Measurements from ENCODE around the gene FRMD4A. TPM values are rescaled to one million over a fixed set of nuclear protein-coding genes. Genes with fewer than 3 reads are reported as not detected.

FRMD4A gene
- total and polyA plus RNA-seq, 2 of the 4 experiments (the other 2 are of a cell fraction) = 30.3 to 68.8 TPM

- no peak overlapping the region for H3K4me2 ChIP-seq (ENCODE audit: low read depth, low read length)
- no peak overlapping the region for H2BK15ac ChIP-seq (ENCODE audit: low read depth, low read length)
- ChIA-PET CTCF (no interaction called here), POLR2A (ENCODE audit: unreplicated experiment) (no interaction called here)
- no peak overlapping the region for H3K56ac ChIP-seq (ENCODE audit: extremely low read depth, insufficient read depth, low read length)
- peaks cover 0 to 19% of the 10 kb centered on the region in 2 experiments; a peak in 3 of 4 replicates for H3K79me1 ChIP-seq (ENCODE audit: low read depth in 1 of 2, low read length in 2 of 2)
- H3K9ac ChIP-seq (ENCODE audit: low read depth, low read length) = no peak overlapping the region
- H2BK120ac ChIP-seq (ENCODE audit: low read depth, low read length) = no peak overlapping the region
- H2AFZ ChIP-seq (replicated peaks; ENCODE audit: low read length, poor library complexity) = no peak overlapping the region
- 80% methylated on average over 4 of the region's 12 CpGs; no CpG with 5 or more reads in 1 of the 2 experiments for WGBS, 2 experiments (ENCODE audit: extremely low coverage in 2 of 2, insufficient read length in 1 of 2)
- no peak overlapping the region for H3K23ac ChIP-seq (ENCODE audit: low read depth, low read length)
- peaks cover 9% of the 10 kb centered on the region; the same call in 1 of the 2 replicates for H4K20me1 ChIP-seq (ENCODE audit: insufficient read depth, low read length)
- intact Hi-C loops (cut with micrococcal nuclease) = no loop called here
- no peak for ATAC-seq (ENCODE audit: low read depth)
- DNase-seq = no peak
- peaks cover 55% of the 10 kb centered on the region for H3K36me3 ChIP-seq (ENCODE audit: control insufficient read depth, insufficient read depth, low read length)
- no peak overlapping the region for H3K27ac ChIP-seq (ENCODE audit: insufficient read depth, low read length)
- in situ Hi-C loops (cut with MboI; ENCODE audit: low sequenced_read_pairs) = no loop called here
- H2BK20ac ChIP-seq (ENCODE audit: low read depth, low read length) = no peak overlapping the region
- no peak overlapping the region for H3K4me3 ChIP-seq (ENCODE audit: insufficient read depth, low read depth, low read length)
- no peak overlapping the region for H3K4ac ChIP-seq (ENCODE audit: low read depth, low read length)
- no peaks in the 10 kb centered on the region for H3K9me3 ChIP-seq (ENCODE audit: control insufficient read depth, insufficient read depth, low read length)
- H2AK9ac ChIP-seq (replicated peaks; ENCODE audit: low read depth, low read length, poor library complexity) = no peak overlapping the region
- H4K5ac ChIP-seq (ENCODE audit: low read depth, low read length) = no peak overlapping the region
- H4K91ac ChIP-seq (ENCODE audit: insufficient read depth, low read depth, low read length) = no peak overlapping the region
- H3K27me3 ChIP-seq (ENCODE audit: control insufficient read depth, insufficient read depth, low read length) = no peaks in the 10 kb centered on the region
- H3K14ac ChIP-seq (replicated peaks; ENCODE audit: low read depth, low read length) = no peak overlapping the region
- BruUV-seq (replicated peaks) = no TSS peak
- no peak overlapping the region for H2AK5ac ChIP-seq (ENCODE audit: low read depth, low read length)
- no peaks in the 10 kb centered on the region for H3K4me1 ChIP-seq (ENCODE audit: control insufficient read depth, insufficient read depth, low read length)
- TF ChIP-seq SMC3 (IDR thresholded peaks at IDR 0.05; ENCODE audit: low read depth, low read length) (no peak), RFX5 (IDR thresholded peaks at IDR 0.05; ENCODE audit: low read depth, low read length) (no peak), POLR2A (IDR thresholded peaks at IDR 0.05; ENCODE audit: low read depth, low read length) (no peak), USF2 (IDR thresholded peaks at IDR 0.05; ENCODE audit: low read depth, low read length) (no peak), NFE2L2 (IDR thresholded peaks at IDR 0.05; ENCODE audit: low read depth, low read length) (no peak), MXI1 (IDR thresholded peaks at IDR 0.05; ENCODE audit: borderline replicate concordance, low read depth, low read length) (no peak), RCOR1 (IDR thresholded peaks at IDR 0.05; ENCODE audit: insufficient replicate concordance, low read length) (no peak), ELK1 (IDR thresholded peaks at IDR 0.05; ENCODE audit: borderline replicate concordance, low read depth, low read length) (no peak), RAD21 (IDR thresholded peaks at IDR 0.05; ENCODE audit: low read length) (no peak), CHD1 (IDR thresholded peaks at IDR 0.05; ENCODE audit: low read depth, low read length) (no peak), MAFK (IDR thresholded peaks at IDR 0.05; ENCODE audit: low read depth, low read length) (no peak), BHLHE40 (IDR thresholded peaks at IDR 0.05; ENCODE audit: low read depth, low read length) (no peak), FOS (IDR thresholded peaks at IDR 0.05; ENCODE audit: low read depth, low read length) (no peak), CTCF (conservative IDR thresholded peaks at IDR 0.05; ENCODE audit: low read depth, low read length) (no peak), CEBPB (IDR thresholded peaks at IDR 0.05; ENCODE audit: low read depth, low read length) (no peak), MAZ (IDR thresholded peaks at IDR 0.05; ENCODE audit: borderline replicate concordance, low read depth, low read length) (no peak)
- no peak overlapping the region for H4K8ac ChIP-seq (ENCODE audit: low read depth in 2 of 2, low read length in 2 of 2)
- H3K9me1 ChIP-seq (ENCODE audit: insufficient read depth, low read length) = no peaks in the 10 kb centered on the region
- H3K18ac ChIP-seq (ENCODE audit: low read depth, low read length) = no peak overlapping the region
- dilution Hi-C loops (cut with HindIII; ENCODE audit: low sequenced_read_pairs, unreplicated experiment) = no loop called here
- H2BK5ac ChIP-seq (ENCODE audit: low read depth, low read length, poor library complexity, severe bottlenecking) = no peak overlapping the region
These were observed 682.3 kb downstream of the FRMD4A start for GRCh38 chr10:13648425-13648824.

All from IMR-90 (cell line).